Measurements from ENCODE around the gene CFD. TPM values are rescaled to one million over a fixed set of nuclear protein-coding genes. Genes with fewer than 3 reads are reported as not detected.

The CFD gene
- total RNA-seq, 4 donors from 2014 or later: 339 to 1,037 (median 506) TPM

GRCh38 chr19:884420-885211 is 25.2 kb downstream of the CFD start:
- Histone ChIP-seq H3K27ac (no peak overlapping the region), H3K36me3 (peaks cover 32 to 43% of the 10 kb centered on the region in 2 donors), H3K4me3 (replicated peaks in 1 of 3) (no peak overlapping the region), H3K4me1 (no peaks in the 10 kb centered on the region), H3K9me3 (no peaks in the 10 kb centered on the region), H3K27me3 (no peaks in the 10 kb centered on the region)
- DNase-seq: no peak
- 94 to 98% methylated on average over 28 to 41 of the region's 51 CpGs for WGBS, 2 donors
- intact Hi-C loops (cut with DNase I): no loop called here
- no peak for TF ChIP-seq POLR2A (IDR thresholded peaks at IDR 0.05)

GRCh38 chr19:885536-886224 is 26.2 kb downstream of the CFD start:
- WGBS, 2 donors: 96 to 97% methylated on average over 45 to 53 of the region's 64 CpGs
- Histone ChIP-seq H3K27ac (no peak overlapping the region), H3K4me3 (replicated peaks in 1 of 3) (no peak overlapping the region), H3K36me3 (peaks cover 29 to 35% of the 10 kb centered on the region in 2 donors), H3K27me3 (no peaks in the 10 kb centered on the region), H3K9me3 (no peaks in the 10 kb centered on the region), H3K4me1 (no peaks in the 10 kb centered on the region)
- TF ChIP-seq POLR2A (IDR thresholded peaks at IDR 0.05) (no peak), CTCF (IDR thresholded peaks at IDR 0.05) (no peak)
- intact Hi-C loops (cut with DNase I): no loop called here
- DNase-seq: no peak

- TF ChIP-seq POLR2A (IDR thresholded peaks at IDR 0.05) (no peak), CTCF (IDR thresholded peaks at IDR 0.05) (no peak)
- 82 to 86% methylated on average over 16 of the region's 16 CpGs for WGBS, 2 donors
- Histone ChIP-seq H3K4me3 (replicated peaks in 1 of 3) (no peak overlapping the region), H3K4me1 (peaks cover 2 to 4% of the 10 kb centered on the region in 2 donors), H3K36me3 (peaks cover 23 to 26% of the 10 kb centered on the region in 2 donors), H3K27me3 (no peaks in the 10 kb centered on the region), H3K27ac (no peak overlapping the region), H3K9me3 (no peaks in the 10 kb centered on the region)
- intact Hi-C loops (cut with DNase I): no loop called here
- DNase-seq: no peak
Observed at GRCh38 chr19:887072-887471, 27.6 kb downstream of the CFD start.

GRCh38 chr19:887599-887998 is 28.1 kb downstream of the CFD start:
- H3K27me3 ChIP-seq: no peaks in the 10 kb centered on the region
- H3K4me1 ChIP-seq: peaks cover 6% of the 10 kb centered on the region in 2 donors
- no peak for DNase-seq
- no peak overlapping the region for H3K27ac ChIP-seq
- no peak overlapping the region for H3K4me3 ChIP-seq (replicated peaks in 1 of 3)
- peaks cover 23 to 26% of the 10 kb centered on the region in 2 donors for H3K36me3 ChIP-seq
- intact Hi-C loops (cut with DNase I): no loop called here
- WGBS, 2 donors: 93 to 98% methylated on average over 8 to 10 of the region's 10 CpGs
- H3K9me3 ChIP-seq: no peaks in the 10 kb centered on the region
- TF ChIP-seq POLR2A (IDR thresholded peaks at IDR 0.05) (no peak), CTCF (IDR thresholded peaks at IDR 0.05) (no peak)

- no peaks in the 10 kb centered on the region for H3K27me3 ChIP-seq
- TF ChIP-seq POLR2A (IDR thresholded peaks at IDR 0.05) (no peak), CTCF (IDR thresholded peaks at IDR 0.05) (no peak)
- no peak for DNase-seq
- no peaks in the 10 kb centered on the region for H3K9me3 ChIP-seq
- intact Hi-C loops (cut with DNase I): no loop called here
- WGBS, 2 donors: 93 to 94% methylated on average over 27 to 30 of the region's 30 CpGs
- H3K4me1 ChIP-seq: peaks cover 6% of the 10 kb centered on the region in 2 donors
- H3K4me3 ChIP-seq (replicated peaks in 1 of 3): no peak overlapping the region
- no peak overlapping the region for H3K27ac ChIP-seq
- peaks cover 20 to 23% of the 10 kb centered on the region in 2 donors for H3K36me3 ChIP-seq
Observed at GRCh38 chr19:888581-889385, 29.3 kb downstream of the CFD start.
